Fibroblast of skin of left quadriceps (primary cell): Measurements from ENCODE around the gene SETD7.

Experiments
- DNase-seq, 2 experiments: peaks; one replicate each; pipeline ENCODE4 v3.0.0-alpha.2; 2013; ENCODE audit warnings: low read depth in 2 of 2

SETD7 gene

GRCh38 chr4:139574641-139575040 is 18.6 kb upstream of the SETD7 start:
- DNase-seq = no peak

GRCh38 chr4:139568206-139568955 is 12.4 kb upstream of the SETD7 start:
- no peak for DNase-seq

GRCh38 chr4:139567159-139567870 is 11.3 kb upstream of the SETD7 start:
- DNase-seq = no peak

GRCh38 chr4:139564502-139564901 is 8.5 kb upstream of the SETD7 start:
- DNase-seq = no peak

GRCh38 chr4:139563515-139563914 is 7.5 kb upstream of the SETD7 start:
- no peak for DNase-seq

GRCh38 chr4:139562839-139563238 is 6.8 kb upstream of the SETD7 start:
- no peak for DNase-seq

- DNase-seq = no peak
Observed at GRCh38 chr4:139562067-139562684, 6.2 kb upstream of the SETD7 start.

- DNase-seq = no peak
Observed at GRCh38 chr4:139560406-139561104, 4.5 kb upstream of the SETD7 start.

- no peak for DNase-seq
Observed at GRCh38 chr4:139559687-139560086, 3.7 kb upstream of the SETD7 start.

- no peak for DNase-seq
Observed at GRCh38 chr4:139559089-139559479, 3.1 kb upstream of the SETD7 start.

- DNase-seq = no peak
Observed at GRCh38 chr4:139558235-139559088, 2.4 kb upstream of the SETD7 start.

GRCh38 chr4:139557556-139558110 is 1.6 kb upstream of the SETD7 start:
- no peak for DNase-seq

GRCh38 chr4:139556724-139557555 is 921 bp upstream of the SETD7 start:
- DNase-seq = no peak

GRCh38 chr4:139555705-139556070 is 331 bp downstream of the SETD7 start:
- no peak for DNase-seq

- DNase-seq = peak; percentile 84
Observed at GRCh38 chr4:139554893-139555704, 920 bp downstream of the SETD7 start.

- no peak for DNase-seq
Observed at GRCh38 chr4:139554642-139554892, 1.5 kb downstream of the SETD7 start.

- no peak for DNase-seq
Observed at GRCh38 chr4:139553751-139554641, 2.0 kb downstream of the SETD7 start.

- peak in 1 of 2 experiments; percentile 36 for DNase-seq
Observed at GRCh38 chr4:139552517-139553307, 3.3 kb downstream of the SETD7 start.
